SU-DHL-6 (cell line): ENCODE results near the gene EFNB2.

Experiments
- H2AFZ ChIP-seq: fragments of 200-600 bp; sonication (generic); 2 replicates; pipeline ENCODE4 v1.6.1; 2014; ENCODE audit warnings: low read depth, mild to moderate bottlenecking, moderate library complexity, mixed read lengths, antibody characterized with exemption, low read length; ENCODE audit not compliant: severe bottlenecking
- H3F3A ChIP-seq: fragments of 200-600 bp; shearing (Covaris generic); 2 replicates; pipeline ENCODE4 v1.6.0; 2016; ENCODE audit warnings: antibody characterized with exemption, mild to moderate bottlenecking; ENCODE audit not compliant: insufficient read depth
- H3K27ac ChIP-seq: fragments of 200-600 bp; sonication (generic); 2 replicates; pipeline ENCODE4 v1.5.1; 2016; ENCODE audit warnings: low read depth, mild to moderate bottlenecking, low read length, moderate library complexity, mixed read lengths
- H3K27me3 ChIP-seq: fragments of 200-600 bp; sonication (generic), shearing (Covaris generic); 2 replicates; pipeline ENCODE4 v1.6.0; 2014; ENCODE audit warnings: mild to moderate bottlenecking, low read length
- H3K36me3 ChIP-seq: fragments of 200-600 bp; sonication (generic); 2 replicates; pipeline ENCODE4 v1.6.1; 2014; ENCODE audit warnings: mild to moderate bottlenecking, low read length, mixed read lengths
- H3K4me2 ChIP-seq: fragments of 300-600, 200-600 bp; shearing (Covaris generic), sonication (generic); 2 replicates; pipeline ENCODE4 v1.6.0; 2014; ENCODE audit warnings: low read length, low read depth, mild to moderate bottlenecking; ENCODE audit not compliant: poor library complexity, severe bottlenecking
- H3K4me3 ChIP-seq: fragments of 200-600 bp; sonication (generic); 2 replicates; pipeline ENCODE4 v1.5.1; 2014; ENCODE audit warnings: antibody characterized with exemption, low read length, mild to moderate bottlenecking, mixed read lengths; ENCODE audit not compliant: insufficient read depth, poor library complexity, severe bottlenecking
- H3K79me2 ChIP-seq: fragments of 200-600 bp; sonication (generic); 2 replicates; pipeline ENCODE4 v1.6.1; 2014; ENCODE audit warnings: mild to moderate bottlenecking, low read length, moderate library complexity; ENCODE audit not compliant: insufficient read depth
- H3K9ac ChIP-seq: fragments of 200-600 bp; sonication (generic); 2 replicates; pipeline ENCODE4 v1.7.0; 2014; ENCODE audit warnings: mild to moderate bottlenecking, low read length
- H3K9me2 ChIP-seq: fragments of 200-600 bp; sonication (generic); replicated peaks from 2 replicates; pipeline ENCODE4 v1.6.1; 2014; ENCODE audit warnings: low read length; ENCODE audit not compliant: insufficient read depth
- H3K9me3 ChIP-seq: fragments of 200-600 bp; sonication (generic); 2 replicates; pipeline ENCODE4 v1.6.1; 2014; ENCODE audit warnings: low read length, mixed read lengths; ENCODE audit not compliant: insufficient read depth
- H4K20me1 ChIP-seq: fragments of 200-600 bp; sonication (generic); 2 replicates; pipeline ENCODE4 v1.6.1; 2014; ENCODE audit warnings: low read depth, mild to moderate bottlenecking, antibody characterized with exemption, low read length, moderate library complexity, mixed read lengths
- CTCF ChIP-seq: fragments of 200-600 bp; sonication (generic); IDR thresholded peaks from one replicate; pipeline ENCODE4 v1.5.1; 2017; ENCODE audit warnings: antibody characterized with exemption, mild to moderate bottlenecking, low read length, moderate library complexity; ENCODE audit not compliant: insufficient read depth, poor library complexity, severe bottlenecking
- EZH2phosphoT487 ChIP-seq: fragments of 200-600 bp; sonication (generic), shearing (Covaris generic); conservative IDR thresholded peaks from 2 replicates; pipeline ENCODE4 v1.6.1; 2018; ENCODE audit warnings: mild to moderate bottlenecking, antibody characterized with exemption, low read length, moderate library complexity, mixed read lengths

The EFNB2 gene

GRCh38 chr13:106506286-106506685 is 29.2 kb downstream of the EFNB2 start:
- no peak for TF ChIP-seq CTCF
- no peak for TF ChIP-seq EZH2phosphoT487
- no peak overlapping the region for H3K27ac ChIP-seq
- H3K27me3 ChIP-seq = no peaks in the 10 kb centered on the region
- H2AFZ ChIP-seq = no peak overlapping the region
- H3K4me3 ChIP-seq = no peak overlapping the region
- H3K4me2 ChIP-seq = no peak overlapping the region
- no peaks in the 10 kb centered on the region for H3F3A ChIP-seq
- H3K9me2 ChIP-seq = no peaks in the 10 kb centered on the region
- H3K79me2 ChIP-seq = no peaks in the 10 kb centered on the region
- no peak overlapping the region for H3K9ac ChIP-seq
- no peaks in the 10 kb centered on the region for H3K9me3 ChIP-seq
- no peaks in the 10 kb centered on the region for H4K20me1 ChIP-seq
- H3K36me3 ChIP-seq = no peaks in the 10 kb centered on the region

GRCh38 chr13:106505732-106506131 is 29.7 kb downstream of the EFNB2 start:
- Histone ChIP-seq H3K79me2 (no peaks in the 10 kb centered on the region), H4K20me1 (no peaks in the 10 kb centered on the region), H3K9me3 (no peaks in the 10 kb centered on the region), H3K27ac (no peak overlapping the region), H3F3A (no peaks in the 10 kb centered on the region), H3K4me2 (no peak overlapping the region), H3K4me3 (no peak overlapping the region), H3K36me3 (no peaks in the 10 kb centered on the region), H2AFZ (no peak overlapping the region), H3K27me3 (no peaks in the 10 kb centered on the region), H3K9me2 (no peaks in the 10 kb centered on the region), H3K9ac (no peak overlapping the region)
- no peak for TF ChIP-seq EZH2phosphoT487
- TF ChIP-seq CTCF = no peak

- Histone ChIP-seq H3K36me3 (no peaks in the 10 kb centered on the region), H3K27ac (no peak overlapping the region), H3K27me3 (no peaks in the 10 kb centered on the region), H3K9ac (no peak overlapping the region), H3K4me2 (no peak overlapping the region), H3K4me3 (no peak overlapping the region), H2AFZ (no peak overlapping the region), H3K79me2 (no peaks in the 10 kb centered on the region), H3K9me2 (no peaks in the 10 kb centered on the region), H4K20me1 (no peaks in the 10 kb centered on the region), H3F3A (no peaks in the 10 kb centered on the region), H3K9me3 (no peaks in the 10 kb centered on the region)
- TF ChIP-seq EZH2phosphoT487 (no peak), CTCF (no peak)
Measured at GRCh38 chr13:106505295-106505694, 30.2 kb downstream of the EFNB2 start.
